Muscle of leg (tissue), 11 donors: ENCODE results near the gene PDIA6. TPM values are rescaled to one million over a fixed set of nuclear protein-coding genes. Genes with fewer than 3 reads are reported as not detected.
"Not testable (repeated sequence)": the region's sequence is repeated elsewhere in the genome, so short reads cannot be mapped to it uniquely, and the experiment has no call there.

Experiments
- DNase-seq: peaks from one replicate; pipeline ENCODE4 v3.0.0; 2013
- H3K27ac ChIP-seq: one replicate; pipeline ENCODE4 v1.5.1; 2013; ENCODE audit warnings: mild to moderate bottlenecking, low read length, control low read depth
- H3K27me3 ChIP-seq: one replicate; pipeline ENCODE4 v1.6.1; 2013; ENCODE audit warnings: low read length; ENCODE audit not compliant: control insufficient read depth, insufficient read depth
- H3K36me3 ChIP-seq: one replicate; pipeline ENCODE4 v1.6.1; 2013; ENCODE audit warnings: low read length; ENCODE audit not compliant: control insufficient read depth, insufficient read depth
- H3K4me1 ChIP-seq: one replicate; pipeline ENCODE4 v1.6.1; 2013; ENCODE audit warnings: low read length; ENCODE audit not compliant: control insufficient read depth, insufficient read depth
- H3K4me3 ChIP-seq: one replicate; pipeline ENCODE4 v1.5.1; 2013; ENCODE audit warnings: low read length, control low read depth
- H3K9me3 ChIP-seq: replicated peaks from 2 replicates; pipeline ENCODE4 v1.6.1; 2013; ENCODE audit warnings: low read depth, low read length; ENCODE audit not compliant: control insufficient read depth
- WGBS: methylation state at CpG from one replicate; pipeline ENCODE4 v1.1.5; 2013; ENCODE audit warnings: missing lambda C conversion rate; ENCODE audit not compliant: insufficient coverage; 5-methylcytosine and 5-hydroxymethylcytosine counted together
- polyA plus RNA-seq, 8 donors: library from polyadenylated mRNA; unstranded; fragments of 120-200 nt; gene quantifications; one replicate each; pipeline versions ENCODE4 v1.2.1 to v1.2.3, GENCODE V29; 2013; ENCODE audit warnings: inconsistent platforms in 1 of 8, low replicate concordance in 1 of 8; ENCODE audit not compliant: insufficient read length in 8 of 8, insufficient read depth in 1 of 8
- total RNA-seq: library from RNA; stranded (reverse); fragments of 120-200 nt; gene quantifications from one replicate; pipeline ENCODE4 v1.2.4, GENCODE V29; 2013

PDIA6 gene
- total and polyA plus RNA-seq, 9 donors = 135 to 208 (median 151) TPM

- H3K9me3 ChIP-seq, H3K27me3 ChIP-seq, H3K36me3 ChIP-seq, DNase-seq: not testable (repeated sequence)
- Histone ChIP-seq H3K27ac (peak overlapping the region; percentile 84), H3K4me1 (peaks cover 27% of the 10 kb centered on the region), H3K4me3 (peak overlapping the region; percentile 55)
- WGBS = 56% methylated on average over 20 of the region's 37 CpGs
These were observed 866 bp upstream of the PDIA6 start for GRCh38 chr2:10813163-10814138.

- Histone ChIP-seq H3K27ac (peak overlapping the region; percentile 78), H3K27me3 (no peaks in the 10 kb centered on the region), H3K4me3 (peak overlapping the region; percentile 76), H3K4me1 (peaks cover 27% of the 10 kb centered on the region), H3K36me3 (peaks cover 3% of the 10 kb centered on the region), H3K9me3 (no peaks in the 10 kb centered on the region)
- no peak for DNase-seq
- WGBS = 5% methylated on average over 9 of the region's 14 CpGs
These were observed 1.1 kb downstream of the PDIA6 start for GRCh38 chr2:10811517-10811916.

- no peak overlapping the region for H3K4me3 ChIP-seq
- H3K27ac ChIP-seq = peak overlapping the region; percentile 35
These were observed 2.1 kb downstream of the PDIA6 start for GRCh38 chr2:10810202-10811161.

GRCh38 chr2:10806543-10806942 is 6.0 kb downstream of the PDIA6 start:
- Histone ChIP-seq H3K4me3 (no peak overlapping the region), H3K4me1 (peaks cover 9% of the 10 kb centered on the region), H3K9me3 (no peaks in the 10 kb centered on the region), H3K36me3 (peaks cover 6% of the 10 kb centered on the region), H3K27ac (no peak overlapping the region), H3K27me3 (no peaks in the 10 kb centered on the region)
- no CpG with 5 or more reads among the region's 3 CpGs for WGBS
- no peak for DNase-seq

More at GRCh38 chr2:10810202-10811161, 2.1 kb downstream of the PDIA6 start:
- H3K9me3 ChIP-seq = no peaks in the 10 kb centered on the region
- DNase-seq = no peak
- peaks cover 27% of the 10 kb centered on the region for H3K4me1 ChIP-seq
- H3K36me3 ChIP-seq = peaks cover 3% of the 10 kb centered on the region
- 8% methylated on average over 2 of the region's 8 CpGs for WGBS
- H3K27me3 ChIP-seq = no peaks in the 10 kb centered on the region

GRCh38 chr2:10805990-10806389 is 6.6 kb downstream of the PDIA6 start:
- not testable (repeated sequence) for H3K4me3 ChIP-seq, H3K9me3 ChIP-seq, H3K27ac ChIP-seq, DNase-seq, H3K4me1 ChIP-seq, H3K27me3 ChIP-seq
- H3K36me3 ChIP-seq = peaks cover 10% of the 10 kb centered on the region
- WGBS = 91% methylated on average over 3 of the region's 6 CpGs

- Histone ChIP-seq H3K36me3 (peaks cover 14% of the 10 kb centered on the region), H3K27me3 (no peaks in the 10 kb centered on the region), H3K9me3 (no peaks in the 10 kb centered on the region), H3K4me1 (no peaks in the 10 kb centered on the region), H3K27ac (no peak overlapping the region), H3K4me3 (no peak overlapping the region)
- WGBS = 59% methylated on average over 5 of the region's 8 CpGs
- no peak for DNase-seq
These were observed 9.9 kb downstream of the PDIA6 start for GRCh38 chr2:10802657-10803056.

- Histone ChIP-seq H3K27ac (no peak overlapping the region), H3K27me3 (no peaks in the 10 kb centered on the region), H3K4me3 (no peak overlapping the region), H3K9me3 (no peaks in the 10 kb centered on the region), H3K36me3 (peaks cover 28% of the 10 kb centered on the region), H3K4me1 (no peaks in the 10 kb centered on the region)
- DNase-seq = no peak
- 85% methylated on average over 2 of the region's 4 CpGs for WGBS
These were observed 12.4 kb downstream of the PDIA6 start for GRCh38 chr2:10800163-10800562.

- no peaks in the 10 kb centered on the region for H3K4me1 ChIP-seq
- no CpG with 5 or more reads among the region's 8 CpGs for WGBS
- H3K27me3 ChIP-seq = no peaks in the 10 kb centered on the region
- no peak overlapping the region for H3K27ac ChIP-seq
- peaks cover 33% of the 10 kb centered on the region for H3K36me3 ChIP-seq
- no peaks in the 10 kb centered on the region for H3K9me3 ChIP-seq
- DNase-seq = no peak
- H3K4me3 ChIP-seq = no peak overlapping the region
These were observed 13.8 kb downstream of the PDIA6 start for GRCh38 chr2:10798783-10799182.

GRCh38 chr2:10796703-10797102 is 15.9 kb downstream of the PDIA6 start:
- Histone ChIP-seq H3K4me3 (no peak overlapping the region), H3K27me3 (no peaks in the 10 kb centered on the region), H3K9me3 (no peaks in the 10 kb centered on the region), H3K4me1 (no peaks in the 10 kb centered on the region), H3K36me3 (peaks cover 48% of the 10 kb centered on the region), H3K27ac (no peak overlapping the region)
- no peak for DNase-seq
- WGBS = 100% methylated on average over 1 of the region's 2 CpGs
